Stomach (tissue), 9 donors: ENCODE data around the gene GKN1. TPM values are rescaled to one million over a fixed set of nuclear protein-coding genes. Genes with fewer than 3 reads are reported as not detected.
A peak's percentile ranks its signal among the peaks of the same experiment; 100 is the strongest.

ENCODE experiments used
- DNase-seq, 2 donors: peaks; one replicate each; pipeline versions ENCODE4 v3.0.0 to v3.0.0-alpha.2; 2013 to 2019
- H3K27ac ChIP-seq, 5 donors: fragments of 200-600 bp in 4 of 5; sonication (generic) in 4 of 5; one replicate each; pipeline ENCODE4 v1.5.1; 2013 to 2019; ENCODE audit warnings: mild to moderate bottlenecking in 1 of 5, moderate library complexity in 1 of 5
- H3K27me3 ChIP-seq, 3 donors: fragments of 200-600 bp; sonication (generic); one replicate each; pipeline ENCODE4 v1.5.1; 2017 to 2019; ENCODE audit warnings: mixed run types in 1 of 3
- H3K36me3 ChIP-seq, 4 donors: fragments of 200-600 bp; sonication (generic); 1 replicate in 3 of 4; 2 replicates in 1 of 4; pipeline ENCODE4 v1.5.1; 2016 to 2019
- H3K4me1 ChIP-seq, 4 donors: fragments of 200-600 bp; sonication (generic); one replicate each; pipeline ENCODE4 v1.5.1; 2016 to 2019
- H3K4me3 ChIP-seq, 4 donors: fragments of 200-600 bp; sonication (generic) in 3 of 4; one replicate each; pipeline ENCODE4 v1.5.1; 2016 to 2019; ENCODE audit warnings: mild to moderate bottlenecking in 1 of 4
- H3K9me3 ChIP-seq, 4 donors: fragments of 200-600 bp; sonication (generic); one replicate each; pipeline ENCODE4 v1.5.1; 2016 to 2019
- EP300 ChIP-seq: sonication (generic); formaldehyde crosslinking; IDR thresholded peaks from one replicate; pipeline ENCODE4 v1.6.1; 2017; ENCODE audit warnings: antibody characterized with exemption
- POLR2A ChIP-seq, 4 donors: fragments of 450-650 bp; IDR thresholded peaks; one replicate each; pipeline ENCODE4 v1.6.1; 2016; ENCODE audit warnings: antibody characterized with exemption in 4 of 4, control low read depth in 2 of 4, mild to moderate bottlenecking in 1 of 4, moderate library complexity in 1 of 4
- POLR2AphosphoS5 ChIP-seq, 3 donors: sonication (generic); formaldehyde crosslinking; IDR thresholded peaks; one replicate each; pipeline ENCODE4 v1.6.1; 2016; ENCODE audit warnings: antibody characterized with exemption in 3 of 3
- WGBS, 5 donors: extraction: QIAGEN DNeasy Blood & Tissue Kit in 3 of 5; methylation state at CpG; one replicate each; pipeline versions ENCODE4 v1.1.5 to v1.1.7; 2013 to 2018; 5-methylcytosine and 5-hydroxymethylcytosine counted together
- intact Hi-C: fragments of 100-400 bp; cut with DNase I; formaldehyde crosslinking; loops from one replicate; pipeline ENCODE4 v1.15.1; 2023; ENCODE audit warnings: low total_unique reads
- polyA plus RNA-seq, 3 donors: library from polyadenylated mRNA; stranded (reverse); fragments of 200-250 nt; gene quantifications; one replicate each; pipeline ENCODE4 v1.2.3, GENCODE V29; 2013
- total RNA-seq, 5 donors: library from RNA; depleted of rRNA; stranded (reverse); fragments of >200 nt; gene quantifications; one replicate each; pipeline versions ENCODE4 v1.1.0 to v1.2.3, GENCODE V29; 2014 to 2016
- TF ChIP-seq, protein P1 (sequence below), 7 experiments: fragments of 450-650 bp in 4 of 7; fragments of 200-600 bp in 3 of 7; sonication (generic) in 3 of 7; IDR thresholded peaks; one replicate each; pipeline ENCODE4 v1.5.1; 2016 to 2019; ENCODE audit warnings: antibody characterized with exemption in 7 of 7, control low read depth in 2 of 7, mild to moderate bottlenecking in 1 of 7
- donor health status: healthy with polysubstance abuse.
- donor health status: Bipolar disorder and iron deficiency.
- donor health status: healthy.

GKN1 gene
- total and polyA plus RNA-seq, 8 donors = 1.7 to 7,706 (median 624) TPM

DNA sequence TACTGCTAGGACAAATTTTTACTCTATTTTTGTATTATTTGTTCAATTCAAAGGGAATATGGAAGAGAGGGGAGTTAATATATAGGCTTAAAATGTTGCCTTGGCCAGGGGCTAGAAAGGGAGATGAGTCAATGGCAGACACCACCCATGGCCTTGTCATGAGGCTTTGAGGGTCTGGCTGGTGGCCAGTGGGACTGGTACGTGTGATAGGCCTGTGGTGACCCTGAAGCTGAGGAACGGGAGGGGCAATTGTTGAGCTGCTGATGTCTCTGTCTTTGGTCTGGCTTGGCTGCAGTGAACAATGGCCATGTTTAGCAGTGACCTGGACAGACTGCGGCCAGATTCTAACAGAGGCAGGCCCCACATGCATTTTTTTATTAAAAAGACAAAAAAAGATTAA, 18.5 kb downstream of the GKN1 start:
- no peak for TF ChIP-seq POLR2A (IDR thresholded peaks at IDR 0.05)
- no peak for TF ChIP-seq POLR2AphosphoS5 (IDR thresholded peaks at IDR 0.05)
- no peak for TF ChIP-seq EP300
- TF ChIP-seq, protein P1, sequence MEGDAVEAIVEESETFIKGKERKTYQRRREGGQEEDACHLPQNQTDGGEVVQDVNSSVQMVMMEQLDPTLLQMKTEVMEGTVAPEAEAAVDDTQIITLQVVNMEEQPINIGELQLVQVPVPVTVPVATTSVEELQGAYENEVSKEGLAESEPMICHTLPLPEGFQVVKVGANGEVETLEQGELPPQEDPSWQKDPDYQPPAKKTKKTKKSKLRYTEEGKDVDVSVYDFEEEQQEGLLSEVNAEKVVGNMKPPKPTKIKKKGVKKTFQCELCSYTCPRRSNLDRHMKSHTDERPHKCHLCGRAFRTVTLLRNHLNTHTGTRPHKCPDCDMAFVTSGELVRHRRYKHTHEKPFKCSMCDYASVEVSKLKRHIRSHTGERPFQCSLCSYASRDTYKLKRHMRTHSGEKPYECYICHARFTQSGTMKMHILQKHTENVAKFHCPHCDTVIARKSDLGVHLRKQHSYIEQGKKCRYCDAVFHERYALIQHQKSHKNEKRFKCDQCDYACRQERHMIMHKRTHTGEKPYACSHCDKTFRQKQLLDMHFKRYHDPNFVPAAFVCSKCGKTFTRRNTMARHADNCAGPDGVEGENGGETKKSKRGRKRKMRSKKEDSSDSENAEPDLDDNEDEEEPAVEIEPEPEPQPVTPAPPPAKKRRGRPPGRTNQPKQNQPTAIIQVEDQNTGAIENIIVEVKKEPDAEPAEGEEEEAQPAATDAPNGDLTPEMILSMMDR (IDR thresholded peaks at IDR 0.05) = no peak
- Histone ChIP-seq H3K4me3 (no peak overlapping the region), H3K27ac (no peak overlapping the region), H3K27me3 (no peaks in the 10 kb centered on the region), H3K9me3 (no peaks in the 10 kb centered on the region), H3K4me1 (no peaks in the 10 kb centered on the region), H3K36me3 (no peaks in the 10 kb centered on the region)
- intact Hi-C loops = no loop called here
- no peak for DNase-seq
- 69 to 92% (median 88%) methylated on average over 3 of the region's 3 CpGs for WGBS, 5 donors

DNA sequence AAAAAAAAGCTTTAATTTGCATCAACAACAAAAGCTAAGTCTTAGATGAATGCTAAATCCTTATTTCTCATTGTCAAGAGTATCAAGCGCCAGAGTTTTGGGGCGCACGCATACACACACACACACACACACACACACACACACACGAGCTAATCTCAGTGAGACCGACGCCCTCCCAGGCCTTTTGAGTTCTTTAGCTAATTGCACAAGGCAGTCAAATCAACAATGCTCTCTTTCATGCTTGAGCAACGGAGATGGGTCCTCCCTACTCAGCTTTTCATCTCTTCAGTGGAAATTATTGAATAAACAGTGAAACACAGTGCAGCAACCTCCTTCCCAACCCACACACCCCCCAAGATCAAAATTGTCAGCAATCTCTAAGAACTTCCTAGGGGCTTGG, 19.2 kb downstream of the GKN1 start:
- H3K27ac ChIP-seq = no peak overlapping the region
- peak in 1 of 2 donors; percentile 30 for DNase-seq
- no peak overlapping the region for H3K4me3 ChIP-seq
- no peaks in the 10 kb centered on the region for H3K27me3 ChIP-seq
- 45 to 72% (median 49%) methylated on average over 7 of the region's 7 CpGs for WGBS, 5 donors
- H3K4me1 ChIP-seq = no peaks in the 10 kb centered on the region
- H3K9me3 ChIP-seq = no peaks in the 10 kb centered on the region
- no peaks in the 10 kb centered on the region for H3K36me3 ChIP-seq
- TF ChIP-seq EP300 (no peak), POLR2A (IDR thresholded peaks at IDR 0.05) (no peak)
- intact Hi-C loops = no loop called here

DNA sequence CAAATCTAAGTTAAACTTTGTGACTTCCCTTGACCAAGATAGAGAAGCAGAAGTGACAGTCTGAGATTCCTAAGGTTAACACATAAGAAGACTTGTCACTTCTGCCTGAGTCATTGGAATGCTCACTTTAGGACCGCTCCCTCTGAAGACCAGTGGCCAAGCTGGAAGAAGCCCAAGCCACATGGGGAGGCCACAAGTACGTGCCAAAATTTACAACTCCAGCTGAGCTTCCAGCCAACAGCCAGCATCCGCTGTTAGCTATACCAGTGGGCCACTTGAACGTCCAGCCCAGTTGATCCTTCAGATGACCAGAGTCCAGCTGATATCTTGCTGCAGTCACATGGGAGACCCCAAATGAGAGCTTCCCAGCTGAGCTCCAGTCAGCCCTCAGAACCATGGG, 20.4 kb downstream of the GKN1 start:
- intact Hi-C loops = no loop called here
- TF ChIP-seq, protein P1 (IDR thresholded peaks at IDR 0.05) = no peak
- TF ChIP-seq EP300 = no peak
- no peak for TF ChIP-seq POLR2AphosphoS5 (IDR thresholded peaks at IDR 0.05)
- no peak for TF ChIP-seq POLR2A (IDR thresholded peaks at IDR 0.05)
- no peaks in the 10 kb centered on the region for H3K27me3 ChIP-seq
- no peak for DNase-seq
- WGBS, 5 donors = 43 to 71% (median 56%) methylated on average over 4 of the region's 4 CpGs
- H3K4me1 ChIP-seq = no peaks in the 10 kb centered on the region
- no peak overlapping the region for H3K27ac ChIP-seq
- H3K9me3 ChIP-seq = no peaks in the 10 kb centered on the region
- H3K36me3 ChIP-seq = no peaks in the 10 kb centered on the region
- no peak overlapping the region for H3K4me3 ChIP-seq

DNA sequence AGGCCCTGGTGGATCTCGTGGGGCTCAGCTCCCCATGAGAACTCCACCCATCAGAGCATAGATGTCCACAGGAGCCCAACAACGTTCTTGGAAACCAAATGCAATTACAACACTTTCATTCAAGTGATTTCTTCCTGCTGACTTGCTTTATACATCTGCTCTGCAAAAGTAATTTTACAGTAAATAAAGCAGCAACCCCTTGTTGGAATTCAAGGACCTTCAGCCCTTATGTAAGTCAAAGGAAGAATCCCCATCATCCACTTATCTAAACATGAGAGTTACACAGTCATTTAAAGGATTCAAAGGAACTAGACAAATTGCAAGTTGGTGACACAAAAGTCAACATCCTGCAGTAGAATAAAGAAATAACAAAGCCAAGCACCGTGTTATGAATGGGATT, 21.5 kb downstream of the GKN1 start:
- H3K4me3 ChIP-seq = no peak overlapping the region
- H3K4me1 ChIP-seq = no peaks in the 10 kb centered on the region
- H3K27ac ChIP-seq = no peak overlapping the region
- no peaks in the 10 kb centered on the region for H3K27me3 ChIP-seq
- H3K9me3 ChIP-seq = peaks cover 0 to under 1% (median 0%) of the 10 kb centered on the region in 4 donors
- TF ChIP-seq, protein P1 (IDR thresholded peaks at IDR 0.05) = no peak
- TF ChIP-seq POLR2AphosphoS5 (IDR thresholded peaks at IDR 0.05) = no peak
- TF ChIP-seq EP300 = no peak
- no peak for TF ChIP-seq POLR2A (IDR thresholded peaks at IDR 0.05)
- DNase-seq = no peak
- H3K36me3 ChIP-seq = no peaks in the 10 kb centered on the region
- WGBS, 5 donors = 30 to 47% (median 38%) methylated on average over 3 of the region's 3 CpGs
- intact Hi-C loops = no loop called here

DNA sequence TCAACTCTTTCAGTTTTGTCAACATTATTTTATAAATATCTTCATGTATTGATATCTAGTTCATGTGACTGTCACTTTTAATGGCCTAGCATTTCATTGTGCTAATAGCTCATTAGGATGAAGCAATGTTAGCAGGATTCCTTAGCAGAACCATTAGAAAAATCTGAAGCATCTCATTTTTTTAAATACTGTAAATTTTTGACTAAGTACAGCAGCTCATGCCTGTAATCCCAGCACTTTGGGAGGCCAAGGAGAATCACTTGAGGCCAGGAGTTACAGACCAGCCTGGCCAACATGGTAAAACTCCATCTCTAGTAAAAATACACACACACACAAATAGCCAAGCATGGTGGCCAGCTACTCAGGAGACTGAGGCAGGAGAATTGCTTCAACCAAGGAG, 23.0 kb downstream of the GKN1 start:
- Histone ChIP-seq H3K9me3 (peaks cover 0 to 15% (median 10%) of the 10 kb centered on the region in 4 donors), H3K27ac (no peak overlapping the region), H3K4me1 (no peaks in the 10 kb centered on the region), H3K4me3 (no peak overlapping the region), H3K27me3 (no peaks in the 10 kb centered on the region), H3K36me3 (no peaks in the 10 kb centered on the region)
- intact Hi-C loops = no loop called here
- DNase-seq = no peak
- no peak for TF ChIP-seq POLR2AphosphoS5 (IDR thresholded peaks at IDR 0.05)
